HL-60 (cell line): ENCODE results near the gene PRRC2B.

Experiments
- DNase-seq, 2 experiments: peaks; one replicate each; pipeline ENCODE4 v3.0.0-alpha.2; 2010 to 2020; ENCODE audit warnings: low read depth in 1 of 2, low spot score in 1 of 2
- H3K27ac ChIP-seq: fragments of 250-450 bp; sonication (Bioruptor Pico); replicated peaks from 2 replicates; pipeline ENCODE4 v1.5.1; 2020; ENCODE audit warnings: mild to moderate bottlenecking, moderate library complexity
- H3K27me3 ChIP-seq: fragments of 250-450 bp; sonication (Bioruptor Pico); 2 replicates; pipeline ENCODE4 v1.5.1; 2021; ENCODE audit warnings: mild to moderate bottlenecking, moderate library complexity; ENCODE audit not compliant: insufficient read depth, poor library complexity, severe bottlenecking
- H3K4me3 ChIP-seq: replicated peaks from 2 replicates; pipeline ENCODE4 v1.5.1; 2011; ENCODE audit warnings: mild to moderate bottlenecking, control low read depth, low read length; ENCODE audit not compliant: insufficient read depth
- GABPA ChIP-seq: IDR thresholded peaks from 2 replicates; pipeline ENCODE4 v1.6.1; 2012; ENCODE audit warnings: low read depth
- POLR2AphosphoS5 ChIP-seq: IDR thresholded peaks from 2 replicates; pipeline ENCODE4 v1.6.1; 2012; ENCODE audit warnings: low read depth
- REST ChIP-seq: IDR thresholded peaks from 2 replicates; pipeline ENCODE4 v1.6.1; 2012; ENCODE audit warnings: low read depth; ENCODE audit not compliant: insufficient replicate concordance
- SPI1 ChIP-seq: IDR thresholded peaks from 2 replicates; pipeline ENCODE4 v1.6.1; 2012; ENCODE audit warnings: low read depth, mild to moderate bottlenecking, borderline replicate concordance
- TF ChIP-seq, protein P1 (sequence below): IDR thresholded peaks from one replicate; pipeline ENCODE4 v1.5.1; 2011; ENCODE audit warnings: low read length, control low read depth, inconsistent platforms; ENCODE audit not compliant: insufficient read depth

The PRRC2B gene

DNA sequence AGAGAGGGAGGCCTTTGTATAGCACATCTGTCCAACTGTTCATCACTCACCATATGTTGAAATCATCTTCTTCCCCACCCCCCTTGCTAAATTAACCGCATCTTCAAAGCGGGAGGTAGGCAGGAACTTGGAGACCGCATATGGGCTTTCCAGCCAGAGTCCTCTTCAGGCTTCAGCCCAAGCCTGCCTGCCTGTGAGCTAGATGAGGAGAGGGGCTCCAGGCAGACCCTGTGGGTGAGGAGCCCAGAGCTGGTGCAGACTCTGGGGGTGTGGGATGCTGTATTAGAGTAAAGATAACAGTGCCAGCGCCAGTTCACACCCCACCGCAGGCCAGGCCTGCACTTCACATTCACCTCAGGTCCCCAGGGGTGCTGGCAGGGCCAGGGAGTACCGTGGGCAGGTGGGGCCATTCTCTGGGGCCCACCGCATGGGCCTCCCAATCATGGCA lies 16.2 kb downstream of the PRRC2B start:
- peak; percentile 79 to 94 for DNase-seq

DNA sequence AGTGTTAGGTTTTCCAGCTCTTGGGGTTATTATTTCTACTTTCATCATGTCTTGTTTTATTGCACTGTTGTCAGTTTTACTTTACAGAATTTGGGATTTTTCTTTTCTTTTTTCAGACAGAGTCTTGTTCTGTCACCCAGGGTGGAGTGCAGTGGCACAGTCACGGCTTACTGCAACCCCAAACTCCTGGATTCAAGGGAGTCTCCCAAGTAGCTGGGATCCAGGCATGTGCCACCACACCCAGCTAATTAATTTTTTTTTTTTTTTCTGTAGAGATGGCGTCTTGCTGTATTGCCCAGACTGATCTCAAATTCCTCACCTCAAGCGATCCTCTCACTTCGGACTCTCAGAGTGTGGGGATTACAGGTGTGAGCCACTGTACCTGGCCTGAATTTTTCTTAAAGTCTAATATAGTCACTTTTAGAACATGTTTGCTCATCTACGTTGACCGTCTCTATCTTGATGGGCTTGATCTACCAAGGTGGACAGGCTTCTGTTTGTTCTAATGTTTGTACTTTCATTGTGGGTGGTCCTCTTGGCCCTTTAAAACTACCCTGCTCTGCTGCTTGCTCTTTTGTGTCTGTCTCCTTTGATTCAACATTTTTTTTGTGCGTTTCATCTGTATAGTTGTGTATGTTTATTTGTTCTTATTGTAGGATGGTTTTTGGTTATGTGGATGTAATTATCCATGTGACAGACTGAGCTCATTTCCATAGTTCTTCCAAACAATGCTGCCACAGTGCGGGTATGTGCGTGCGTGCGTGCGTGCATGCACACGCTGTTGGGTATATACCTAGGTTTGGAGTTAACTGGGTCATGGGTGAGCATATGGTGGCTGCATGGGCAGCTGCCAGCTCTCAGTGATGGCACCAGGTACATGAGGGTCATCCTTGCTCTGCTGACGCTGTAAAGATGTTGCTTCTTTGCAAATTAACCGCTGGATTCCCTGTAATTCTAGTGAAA lies 18.1 kb downstream of the PRRC2B start:
- Histone ChIP-seq H3K4me3 (no peak overlapping the region), H3K27me3 (no peaks in the 10 kb centered on the region), H3K27ac (no peak overlapping the region)
- no peak for TF ChIP-seq REST
- TF ChIP-seq POLR2AphosphoS5: no peak
- TF ChIP-seq, protein P1, sequence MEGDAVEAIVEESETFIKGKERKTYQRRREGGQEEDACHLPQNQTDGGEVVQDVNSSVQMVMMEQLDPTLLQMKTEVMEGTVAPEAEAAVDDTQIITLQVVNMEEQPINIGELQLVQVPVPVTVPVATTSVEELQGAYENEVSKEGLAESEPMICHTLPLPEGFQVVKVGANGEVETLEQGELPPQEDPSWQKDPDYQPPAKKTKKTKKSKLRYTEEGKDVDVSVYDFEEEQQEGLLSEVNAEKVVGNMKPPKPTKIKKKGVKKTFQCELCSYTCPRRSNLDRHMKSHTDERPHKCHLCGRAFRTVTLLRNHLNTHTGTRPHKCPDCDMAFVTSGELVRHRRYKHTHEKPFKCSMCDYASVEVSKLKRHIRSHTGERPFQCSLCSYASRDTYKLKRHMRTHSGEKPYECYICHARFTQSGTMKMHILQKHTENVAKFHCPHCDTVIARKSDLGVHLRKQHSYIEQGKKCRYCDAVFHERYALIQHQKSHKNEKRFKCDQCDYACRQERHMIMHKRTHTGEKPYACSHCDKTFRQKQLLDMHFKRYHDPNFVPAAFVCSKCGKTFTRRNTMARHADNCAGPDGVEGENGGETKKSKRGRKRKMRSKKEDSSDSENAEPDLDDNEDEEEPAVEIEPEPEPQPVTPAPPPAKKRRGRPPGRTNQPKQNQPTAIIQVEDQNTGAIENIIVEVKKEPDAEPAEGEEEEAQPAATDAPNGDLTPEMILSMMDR: no peak
- TF ChIP-seq GABPA: no peak
- no peak for TF ChIP-seq SPI1
- no peak for DNase-seq

More for the DNA sequence above, 16.2 kb downstream of the PRRC2B start:
- Histone ChIP-seq H3K4me3 (no peak overlapping the region), H3K27me3 (no peaks in the 10 kb centered on the region), H3K27ac (peak overlapping the region; percentile 73)
- TF ChIP-seq REST: no peak
- peak; percentile 72 for TF ChIP-seq POLR2AphosphoS5
- TF ChIP-seq SPI1: peak; percentile 38; the same call in 1 of the 2 replicates
- no peak; the same call in 1 of the 2 replicates for TF ChIP-seq GABPA
- TF ChIP-seq, protein P1: no peak

- no peak for DNase-seq
- H3K27me3 ChIP-seq: no peaks in the 10 kb centered on the region
- no peak for TF ChIP-seq SPI1
- TF ChIP-seq GABPA: no peak
- TF ChIP-seq, protein P1: no peak
- TF ChIP-seq REST: no peak
- no peak for TF ChIP-seq POLR2AphosphoS5
- H3K27ac ChIP-seq: no peak overlapping the region
- H3K4me3 ChIP-seq: no peak overlapping the region
These were observed 22.6 kb downstream of the PRRC2B start for GRCh38 chr9:131416509-131416908.
